Lung (tissue), 12 donors: ENCODE data around the gene BMP8B. TPM values are rescaled to one million over a fixed set of nuclear protein-coding genes. Genes with fewer than 3 reads are reported as not detected.
"Not testable (repeated sequence)": the region's sequence is repeated elsewhere in the genome, so short reads cannot be mapped to it uniquely, and the experiment has no call there.

ENCODE experiments used
- ATAC-seq: fragments of 200-7000 bp; cut with Tn5 transposase; one replicate; pipeline ENCODE4 v1.9.1; 2020; ENCODE audit warnings: moderate number of reproducible peaks; ENCODE audit not compliant: insufficient read depth, low FRiP score
- DNase-seq, 3 donors: peaks; one replicate each; pipeline ENCODE4 v3.0.0-alpha.2; 2013 to 2017
- H3K27ac ChIP-seq, 2 donors: one replicate each; pipeline ENCODE4 v1.5.1; 2013; ENCODE audit warnings: mild to moderate bottlenecking in 2 of 2, moderate library complexity in 2 of 2, control low read depth in 1 of 2, inconsistent platforms in 1 of 2, low read depth in 1 of 2, low read length in 1 of 2
- H3K27me3 ChIP-seq, 3 donors: one replicate each; pipeline ENCODE4 v1.5.1; 2013; ENCODE audit warnings: low read length in 2 of 3; ENCODE audit not compliant: control insufficient read depth in 3 of 3, insufficient read depth in 3 of 3
- H3K36me3 ChIP-seq, 4 donors: one replicate each; pipeline ENCODE4 v1.5.1; 2013; ENCODE audit warnings: low read length in 4 of 4, mild to moderate bottlenecking in 1 of 4, moderate library complexity in 1 of 4; ENCODE audit not compliant: control insufficient read depth in 4 of 4, insufficient read depth in 4 of 4
- H3K4me1 ChIP-seq, 5 donors: one replicate each; pipeline ENCODE4 v1.5.1; 2013; ENCODE audit warnings: low read length in 5 of 5, mild to moderate bottlenecking in 2 of 5, moderate library complexity in 1 of 5; ENCODE audit not compliant: control insufficient read depth in 5 of 5, insufficient read depth in 5 of 5
- H3K4me3 ChIP-seq: one replicate; pipeline ENCODE4 v1.5.1; 2013; ENCODE audit warnings: mild to moderate bottlenecking, control low read depth, moderate library complexity
- H3K9ac ChIP-seq, 2 donors: one replicate each; pipeline ENCODE4 v1.5.1; 2013; ENCODE audit warnings: low read length in 2 of 2, control low read depth in 1 of 2; ENCODE audit not compliant: insufficient read depth in 1 of 2
- H3K9me3 ChIP-seq, 4 donors: one replicate each; pipeline ENCODE4 v1.5.1; 2013; ENCODE audit warnings: low read length in 3 of 4, mild to moderate bottlenecking in 1 of 4, moderate library complexity in 1 of 4; ENCODE audit not compliant: control insufficient read depth in 4 of 4, insufficient read depth in 3 of 4
- CTCF ChIP-seq: IDR thresholded peaks from 2 replicates; pipeline ENCODE4 v1.5.1; 2012; ENCODE audit warnings: mild to moderate bottlenecking; ENCODE audit errors: control extremely low read depth, extremely low read depth
- WGBS, 2 donors: extraction: QIAGEN DNeasy Blood & Tissue Kit; methylation state at CpG; one replicate each; pipeline ENCODE4 v1.1.7; 2013; 5-methylcytosine and 5-hydroxymethylcytosine counted together
- polyA plus RNA-seq, 2 donors: library from polyadenylated mRNA; stranded (reverse); fragments of 200-250 nt; gene quantifications; one replicate each; pipeline ENCODE4 v1.2.1, GENCODE V29; 2013
- total RNA-seq, 2 donors: library from RNA; depleted of rRNA in 1 of 2; stranded (reverse); fragments of >200 nt in 1 of 2; gene quantifications; one replicate each; pipeline ENCODE4 v1.2.1, GENCODE V29; 2014 to 2021
- donor health status: control.
- donor health status: control.
- donor health status: Bipolar disorder and iron deficiency.
- donor health status: healthy.
- donor health status: DM: yes; HTN: yes; CAD: no.

The BMP8B gene
- total and polyA plus RNA-seq, 4 donors = 0.63 to 4.9 (median 0.90) TPM

- Histone ChIP-seq H3K36me3 (no peaks in the 10 kb centered on the region), H3K4me3 (no peak overlapping the region), H3K9me3 (no peaks in the 10 kb centered on the region), H3K9ac (no peak overlapping the region), H3K27me3 (no peaks in the 10 kb centered on the region), H3K4me1 (no peaks in the 10 kb centered on the region), H3K27ac (no peak overlapping the region)
- ATAC-seq = no peak
- no peak for DNase-seq
- no peak for TF ChIP-seq CTCF
- 74 to 90% methylated on average over 7 of the region's 7 CpGs for WGBS, 2 donors
Observed at GRCh38 chr1:39827201-39827600, 38.5 kb upstream of the BMP8B start.

GRCh38 chr1:39826583-39826982 is 37.9 kb upstream of the BMP8B start:
- 78% methylated on average over 6 of the region's 6 CpGs for WGBS, 2 donors
- no peak for ATAC-seq
- H3K36me3 ChIP-seq = no peaks in the 10 kb centered on the region
- no peak overlapping the region for H3K27ac ChIP-seq
- no peaks in the 10 kb centered on the region for H3K27me3 ChIP-seq
- TF ChIP-seq CTCF = no peak
- H3K4me1 ChIP-seq = no peaks in the 10 kb centered on the region
- H3K9me3 ChIP-seq = no peaks in the 10 kb centered on the region
- no peak overlapping the region for H3K4me3 ChIP-seq
- no peak overlapping the region for H3K9ac ChIP-seq
- DNase-seq = no peak

GRCh38 chr1:39825432-39825941 is 36.8 kb upstream of the BMP8B start:
- no peak overlapping the region for H3K4me3 ChIP-seq
- no peak for DNase-seq
- H3K9ac ChIP-seq = no peak overlapping the region
- H3K36me3 ChIP-seq = no peaks in the 10 kb centered on the region
- 79 to 82% methylated on average over 7 of the region's 7 CpGs for WGBS, 2 donors
- no peaks in the 10 kb centered on the region for H3K9me3 ChIP-seq
- H3K27me3 ChIP-seq = no peaks in the 10 kb centered on the region
- TF ChIP-seq CTCF = no peak
- H3K27ac ChIP-seq = no peak overlapping the region
- no peaks in the 10 kb centered on the region for H3K4me1 ChIP-seq
- ATAC-seq = no peak

GRCh38 chr1:39823450-39823849 is 34.8 kb upstream of the BMP8B start:
- not testable (repeated sequence) for H3K4me1 ChIP-seq, ATAC-seq, DNase-seq, H3K27ac ChIP-seq, H3K36me3 ChIP-seq, H3K9me3 ChIP-seq, H3K4me3 ChIP-seq, H3K9ac ChIP-seq, H3K27me3 ChIP-seq
- whole genome bisulfite sequencing, 2 donors = 95 to 98% methylated on average over 3 of the region's 3 CpGs
